ENCODE measurements around the gene ARID1B. TPM values are rescaled to one million over a fixed set of nuclear protein-coding genes. Genes with fewer than 3 reads are reported as not detected.

ARID1B gene
- total RNA-seq, 1 experiment from 2014 or later = 63.9 TPM

- ChIA-PET CTCF (interaction anchor here (0.6 to 0.7 kb wide), 2 partner anchors 10 to 433 kb away, joined by 4 read pairs; no protein-coding TSS in a partner anchor), POLR2A (interaction anchor here (0.6 to 6.6 kb wide), 17 partner anchors 9 to 897 kb away, joined by 3 to 196 read pairs (median 6); no protein-coding TSS in a partner anchor)
- Mint-ChIP-seq H3K27me3 (ENCODE audit: insufficient read depth, unreplicated experiment) (no peaks in the 10 kb centered on the region), H3K9me3 (ENCODE audit: unreplicated experiment) (no peaks in the 10 kb centered on the region), H3K36me3 (ENCODE audit: insufficient read depth, unreplicated experiment) (peaks cover 12% of the 10 kb centered on the region), H3K4me3 (ENCODE audit: unreplicated experiment) (peak overlapping the region; percentile 79), H3K27ac (ENCODE audit: low read depth, unreplicated experiment) (peak overlapping the region; percentile 94), H3K4me1 (ENCODE audit: insufficient read depth, unreplicated experiment) (peaks cover 19% of the 10 kb centered on the region)
- intact Hi-C loops (cut with micrococcal nuclease) = loop anchor here (1.0 to 5.0 kb wide), 5 partner anchors 58 to 623 kb away; no protein-coding TSS in a partner anchor
- peak; percentile 54 for DNase-seq (ENCODE audit: unreplicated experiment)
- BruUV-seq (replicated peaks) = no TSS peak
- TF ChIP-seq CTCF (IDR thresholded peaks at IDR 0.05; ENCODE audit: unreplicated experiment) = no peak
These were observed 637 bp downstream of the ARID1B start for GRCh38 chr6:156777577-156778453.

- BruUV-seq (replicated peaks) = no TSS peak
- intact Hi-C loops (cut with micrococcal nuclease) = loop anchor here (1.0 to 5.0 kb wide), 2 partner anchors 214 to 404 kb away; no protein-coding TSS in a partner anchor
- Mint-ChIP-seq H3K27ac (ENCODE audit: low read depth, unreplicated experiment) (peak overlapping the region; percentile 94), H3K9me3 (ENCODE audit: unreplicated experiment) (no peaks in the 10 kb centered on the region), H3K36me3 (ENCODE audit: insufficient read depth, unreplicated experiment) (peaks cover 12% of the 10 kb centered on the region), H3K4me3 (ENCODE audit: unreplicated experiment) (peak overlapping the region; percentile 79), H3K27me3 (ENCODE audit: insufficient read depth, unreplicated experiment) (no peaks in the 10 kb centered on the region), H3K4me1 (ENCODE audit: insufficient read depth, unreplicated experiment) (peaks cover 21% of the 10 kb centered on the region)
- DNase-seq (ENCODE audit: unreplicated experiment) = peak; percentile 52
- POLR2A ChIA-PET = interaction anchor here (0.6 to 6.6 kb wide), 23 partner anchors 8 to 898 kb away, joined by 3 to 196 read pairs (median 4); no protein-coding TSS in a partner anchor
- no peak for TF ChIP-seq CTCF (IDR thresholded peaks at IDR 0.05; ENCODE audit: unreplicated experiment)
- CTCF ChIA-PET = interaction anchor here (0.6 to 1.2 kb wide), 3 partner anchors 9 to 434 kb away, joined by 4 to 7 read pairs (median 4); no protein-coding TSS in a partner anchor
These were observed 1.5 kb downstream of the ARID1B start for GRCh38 chr6:156778454-156779205.

- ChIA-PET POLR2A (interaction anchor here (0.6 to 6.6 kb wide), 38 partner anchors 7 to 1466 kb away, joined by 3 to 196 read pairs (median 4); no protein-coding TSS in a partner anchor), CTCF (interaction anchor here (1.0 to 1.2 kb wide), 2 partner anchors 59 to 264 kb away, joined by 3 to 7 read pairs; no protein-coding TSS in a partner anchor)
- DNase-seq (ENCODE audit: unreplicated experiment) = peak; percentile 48
- no peaks in the 10 kb centered on the region for H3K9me3 Mint-ChIP-seq (ENCODE audit: unreplicated experiment)
- H3K36me3 Mint-ChIP-seq (ENCODE audit: insufficient read depth, unreplicated experiment) = peaks cover 12% of the 10 kb centered on the region
- intact Hi-C loops (cut with micrococcal nuclease) = loop anchor here (1.0 to 5.0 kb wide), 7 partner anchors 88 to 1462 kb away; no protein-coding TSS in a partner anchor
- no peaks in the 10 kb centered on the region for H3K27me3 Mint-ChIP-seq (ENCODE audit: insufficient read depth, unreplicated experiment)
- peak overlapping the region; percentile 79 for H3K4me3 Mint-ChIP-seq (ENCODE audit: unreplicated experiment)
- H3K4me1 Mint-ChIP-seq (ENCODE audit: insufficient read depth, unreplicated experiment) = peaks cover 26% of the 10 kb centered on the region
- H3K27ac Mint-ChIP-seq (ENCODE audit: low read depth, unreplicated experiment) = peak overlapping the region; percentile 97
- no TSS peak for BruUV-seq (replicated peaks)
- TF ChIP-seq CTCF (IDR thresholded peaks at IDR 0.05; ENCODE audit: unreplicated experiment) = no peak
These were observed 2.3 kb downstream of the ARID1B start for GRCh38 chr6:156779206-156780094.

Data from MCF 10A (cell line).